ENCODE data around the gene SLC26A1.

Gene SLC26A1

DNA sequence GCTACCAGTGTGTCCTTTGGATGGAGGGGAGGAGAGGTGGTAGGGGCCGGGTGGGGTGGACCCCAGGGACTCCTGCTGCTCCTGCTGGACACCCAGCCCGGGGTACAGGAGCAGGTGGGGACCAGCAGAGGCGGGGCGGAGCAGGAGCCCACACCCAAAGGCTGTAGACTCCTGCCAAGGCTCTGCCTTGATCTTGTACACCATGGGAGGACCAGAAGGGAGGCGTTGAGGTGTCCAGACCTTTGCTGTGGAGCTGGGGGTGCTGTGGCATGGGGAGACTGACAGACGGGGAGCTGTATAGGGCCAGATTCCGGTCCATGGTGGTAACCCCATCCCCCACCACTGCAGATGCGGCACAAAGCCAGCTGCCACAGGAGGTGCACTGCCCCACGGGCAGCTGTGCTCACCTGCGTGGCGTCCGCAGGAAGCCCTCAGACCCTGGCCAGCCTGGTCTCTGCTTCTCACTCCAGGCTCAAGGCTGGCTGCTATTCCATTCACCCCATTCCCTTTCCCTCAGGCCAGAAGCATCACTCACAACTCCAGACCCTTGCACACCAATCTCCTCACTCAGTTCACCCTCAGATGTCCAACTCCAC is 5.0 kb upstream of the SLC26A1 start:
- DNase-seq (ENCODE audit: low spot score): no peak

DNA sequence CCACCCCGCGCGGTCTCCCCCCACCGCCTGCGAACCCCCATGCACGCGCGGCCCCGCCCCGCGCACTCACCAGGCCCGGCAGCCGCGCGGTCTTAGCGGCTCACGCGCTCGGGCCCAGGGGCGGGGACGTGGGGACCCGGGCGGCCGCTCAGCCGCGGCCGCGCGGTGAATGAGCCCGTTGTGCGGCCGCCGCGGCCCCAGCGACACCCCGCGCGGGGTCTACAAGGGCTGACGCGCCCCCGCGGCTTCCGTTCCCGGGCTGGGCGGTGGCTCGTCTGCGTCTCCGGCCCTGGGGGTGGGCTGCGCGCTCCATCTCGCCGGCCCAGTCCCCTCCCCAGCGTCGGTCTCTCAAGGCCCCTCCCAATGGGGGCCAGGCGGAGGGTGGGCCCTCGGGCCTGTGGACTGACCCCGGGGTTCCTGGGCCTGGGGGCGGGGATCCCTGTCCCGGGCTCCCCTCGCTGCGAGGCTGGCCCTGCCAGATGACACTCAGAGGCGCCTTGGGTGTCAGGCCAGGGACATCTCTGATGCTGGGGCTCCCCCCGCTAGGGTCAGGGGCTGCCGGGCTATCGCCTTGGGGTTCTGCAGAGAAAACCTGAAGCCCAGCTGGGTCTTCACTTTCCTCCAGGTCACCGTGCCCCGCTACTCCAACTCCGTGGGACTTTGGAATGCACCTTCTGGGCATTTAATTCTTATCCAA is 4.3 kb upstream of the SLC26A1 start:
- DNase-seq (ENCODE audit: low spot score): no peak

DNA sequence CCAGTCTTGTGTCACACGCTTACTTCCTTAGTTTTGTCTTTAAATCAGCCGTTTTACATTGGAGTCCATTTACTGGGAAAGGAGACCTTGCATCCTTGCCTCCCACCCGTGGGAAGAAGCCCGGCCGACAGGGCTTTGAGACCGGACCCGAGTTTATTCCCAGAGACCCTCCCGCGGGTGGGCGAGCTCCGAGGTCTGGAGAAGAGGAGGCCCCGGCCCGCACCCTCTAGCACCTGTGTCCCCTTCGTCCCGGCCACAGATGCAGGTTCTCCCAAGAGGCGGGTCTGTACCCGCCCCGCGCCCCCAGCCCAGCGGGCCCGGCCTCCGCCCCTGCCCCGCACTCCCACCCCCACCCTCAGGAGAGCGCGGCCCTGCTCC is 3.8 kb upstream of the SLC26A1 start:
- DNase-seq (ENCODE audit: low spot score): no peak

DNA sequence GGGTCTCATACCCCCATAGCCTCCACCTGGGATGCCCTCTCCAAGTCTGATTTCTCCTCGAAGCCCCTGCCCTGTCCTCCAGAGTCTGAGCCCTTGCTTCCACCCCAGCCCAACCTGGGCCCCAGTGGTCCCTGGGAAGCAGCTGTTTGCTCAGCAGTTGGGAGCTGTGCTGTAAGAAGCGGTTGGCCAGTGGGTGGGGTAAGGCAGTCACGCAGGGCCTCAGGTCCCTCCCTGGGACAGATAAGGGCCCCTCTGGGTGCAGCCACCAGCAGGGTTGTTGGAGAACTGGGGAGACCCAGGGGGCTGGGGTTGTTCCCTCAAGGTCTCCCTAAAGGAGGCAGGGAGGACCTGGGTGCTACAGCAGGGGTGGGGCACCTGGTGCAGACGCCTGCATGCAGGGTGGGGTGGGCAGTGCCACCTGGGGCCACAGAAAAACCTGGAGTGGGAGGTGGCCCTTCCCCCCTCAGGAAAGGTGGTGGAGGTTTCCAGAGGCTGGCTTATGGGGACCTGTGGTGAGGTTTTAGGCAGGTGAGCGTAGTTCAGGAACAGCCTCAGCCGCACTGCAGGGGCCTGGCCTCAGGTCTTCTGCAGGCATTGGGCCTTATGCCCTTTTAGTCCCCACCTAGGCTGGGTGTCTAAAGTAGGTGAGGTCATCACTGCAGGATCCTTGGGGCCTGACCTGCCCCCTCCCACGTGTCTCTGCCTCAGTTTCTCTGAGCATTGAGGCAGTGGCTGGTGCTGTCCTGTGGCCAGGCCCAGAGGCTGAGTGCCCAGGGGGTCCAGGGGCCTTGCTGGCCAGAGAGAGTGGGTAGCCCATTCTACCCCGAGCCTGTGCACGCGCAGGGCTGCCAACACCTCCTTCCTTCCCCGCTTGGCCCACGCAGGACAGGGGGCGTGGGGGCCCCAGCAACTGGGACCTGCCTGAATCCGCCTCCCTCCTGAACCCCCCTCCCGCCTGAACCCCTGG is 3.1 kb upstream of the SLC26A1 start:
- DNase-seq (ENCODE audit: low spot score): no peak

DNA sequence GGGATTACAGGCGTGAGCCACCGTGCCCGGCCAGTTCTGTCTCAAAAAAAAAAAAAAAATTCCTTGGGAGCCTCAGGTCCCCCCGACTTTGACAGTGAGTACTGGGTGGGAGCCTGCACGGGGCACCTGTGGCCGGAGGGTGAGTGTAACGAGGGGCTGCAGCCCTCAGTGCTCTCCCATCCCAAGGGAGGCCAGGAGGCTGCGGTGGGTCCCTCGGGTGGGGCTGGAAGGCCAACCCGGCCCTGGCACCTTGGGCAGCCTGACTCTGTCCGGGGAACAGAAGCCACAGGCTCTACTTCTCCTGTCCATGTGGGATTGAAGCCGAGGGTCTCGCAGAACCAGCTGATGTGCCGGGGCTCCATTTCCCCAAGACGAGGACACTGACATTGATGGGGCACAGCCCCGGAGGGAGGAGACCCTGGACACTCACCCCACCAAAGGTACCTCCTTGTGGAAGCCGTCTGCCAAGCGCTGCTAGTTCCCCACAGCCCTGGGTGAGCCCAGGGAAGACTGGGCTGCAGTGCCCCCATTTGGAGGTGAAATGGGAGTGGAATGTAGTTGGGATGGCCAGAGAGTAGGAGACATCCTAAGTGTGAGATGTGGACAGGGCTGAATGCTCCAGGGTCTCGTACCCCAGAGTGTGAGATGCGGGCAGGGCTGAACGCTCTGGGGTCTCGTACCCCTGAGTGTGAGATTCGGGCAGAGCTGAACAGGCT is 2.3 kb upstream of the SLC26A1 start:
- no peak for DNase-seq (ENCODE audit: low spot score)

DNA sequence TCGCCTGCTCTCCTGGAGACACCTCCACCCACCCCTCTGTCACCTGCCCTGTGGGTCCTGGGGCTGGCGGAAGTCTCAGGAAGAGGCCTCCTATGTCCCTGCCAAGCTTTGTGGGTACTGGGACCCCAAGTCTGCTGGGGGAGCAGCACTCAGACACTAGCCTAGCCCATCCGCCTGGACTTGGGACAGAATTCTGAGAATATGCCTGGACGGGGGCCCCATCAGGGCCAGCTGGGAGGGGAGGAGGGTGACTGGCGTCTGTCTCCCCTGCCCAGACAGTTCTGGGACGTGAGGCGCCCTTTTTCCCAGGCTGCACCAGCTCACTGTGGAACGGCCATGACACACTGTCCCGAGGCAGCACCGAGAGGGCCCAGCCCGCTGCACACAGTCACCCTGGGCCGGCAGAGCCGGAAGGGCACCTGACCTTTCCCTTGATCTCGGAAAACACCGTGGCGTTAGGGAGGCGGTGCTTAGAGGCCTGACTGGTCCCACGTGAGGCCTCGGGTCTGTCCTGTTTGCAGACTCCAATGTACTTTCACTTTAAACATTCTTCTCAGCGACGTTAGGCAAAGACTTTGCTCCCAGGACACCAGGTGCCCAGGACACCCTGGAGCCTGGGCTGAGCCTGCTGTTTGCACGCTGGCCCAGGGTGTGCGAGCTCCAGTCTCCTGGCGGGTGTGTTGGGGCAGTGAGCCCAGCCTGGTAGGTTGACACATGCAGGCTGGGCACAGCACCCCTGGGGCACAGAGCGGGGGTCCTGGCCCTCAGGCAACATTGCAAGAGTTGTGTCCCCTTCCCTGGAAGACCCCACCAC is 700 bp downstream of the SLC26A1 start:
- no peak for DNase-seq (ENCODE audit: low spot score)

DNA sequence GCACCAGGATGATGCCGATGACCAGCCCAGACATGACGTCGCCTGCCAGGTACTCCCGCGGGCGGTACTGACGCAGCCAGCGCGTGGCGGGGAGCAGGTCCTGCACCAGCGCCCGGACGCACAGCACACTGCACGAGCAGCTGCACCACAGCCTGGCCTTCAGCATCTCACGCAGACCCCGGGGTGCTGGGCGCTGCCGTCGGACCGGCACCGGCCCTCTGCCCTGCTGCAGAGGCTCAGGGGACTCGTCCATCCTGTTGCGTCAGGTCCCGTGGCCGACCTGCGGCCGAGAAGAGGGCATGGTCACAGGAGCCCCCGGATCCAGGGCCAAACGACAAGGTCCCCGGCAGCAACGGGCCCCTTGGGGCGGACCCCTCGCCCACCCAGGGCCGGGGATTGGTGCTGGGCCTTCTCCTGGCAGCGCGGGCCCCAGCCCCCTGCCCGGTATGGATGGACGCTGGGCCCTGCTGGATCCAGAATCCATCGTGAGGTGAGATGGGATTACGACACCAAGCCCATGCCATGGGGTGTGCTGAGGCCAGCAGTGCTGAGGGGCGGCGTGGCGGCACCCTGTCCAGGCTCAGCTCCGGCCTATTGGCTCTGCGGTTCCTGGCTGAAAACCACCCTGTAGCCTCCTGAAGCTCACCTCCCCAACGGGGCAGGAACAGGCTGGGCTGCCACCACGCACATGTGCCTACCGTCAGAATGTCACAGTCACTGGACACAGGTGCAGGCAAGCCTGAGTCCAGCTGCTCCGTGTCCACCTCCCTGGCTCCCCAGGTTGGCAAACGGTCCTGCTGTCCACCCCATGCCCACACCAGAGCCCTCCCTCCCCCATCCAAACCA is 1.5 kb downstream of the SLC26A1 start:
- no peak for DNase-seq (ENCODE audit: low spot score)

DNA sequence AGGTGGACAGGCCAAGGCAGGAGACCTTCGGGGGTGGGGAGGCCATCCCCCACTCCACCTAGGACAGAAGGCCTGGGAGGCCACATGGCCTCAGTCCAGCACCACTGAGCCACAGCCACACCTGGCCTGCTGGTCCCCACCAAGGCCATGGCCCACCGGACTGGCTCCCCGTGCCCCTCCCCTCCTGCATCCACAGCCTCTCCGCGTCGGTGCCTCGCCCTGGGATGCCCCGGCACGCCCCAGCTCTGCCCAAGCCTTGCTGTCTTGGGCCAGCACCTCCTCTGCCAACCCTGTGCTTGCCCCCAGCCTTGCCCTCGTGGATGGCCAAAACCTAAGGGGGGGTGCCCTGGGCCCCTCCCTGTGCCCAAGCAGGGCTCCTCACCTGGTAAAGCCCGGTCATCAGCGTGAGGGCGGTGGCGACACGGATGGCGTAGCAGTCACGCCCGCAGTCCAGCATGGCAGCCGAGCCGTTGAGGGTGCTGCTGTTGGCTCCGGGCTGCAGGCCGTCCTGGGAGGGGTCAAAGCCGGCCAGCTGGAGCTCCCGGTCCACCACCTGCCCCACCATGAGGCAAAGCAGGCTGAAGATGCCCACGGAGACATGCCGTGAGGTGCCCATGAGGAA is 2.3 kb downstream of the SLC26A1 start:
- DNase-seq (ENCODE audit: low spot score): no peak

DNA sequence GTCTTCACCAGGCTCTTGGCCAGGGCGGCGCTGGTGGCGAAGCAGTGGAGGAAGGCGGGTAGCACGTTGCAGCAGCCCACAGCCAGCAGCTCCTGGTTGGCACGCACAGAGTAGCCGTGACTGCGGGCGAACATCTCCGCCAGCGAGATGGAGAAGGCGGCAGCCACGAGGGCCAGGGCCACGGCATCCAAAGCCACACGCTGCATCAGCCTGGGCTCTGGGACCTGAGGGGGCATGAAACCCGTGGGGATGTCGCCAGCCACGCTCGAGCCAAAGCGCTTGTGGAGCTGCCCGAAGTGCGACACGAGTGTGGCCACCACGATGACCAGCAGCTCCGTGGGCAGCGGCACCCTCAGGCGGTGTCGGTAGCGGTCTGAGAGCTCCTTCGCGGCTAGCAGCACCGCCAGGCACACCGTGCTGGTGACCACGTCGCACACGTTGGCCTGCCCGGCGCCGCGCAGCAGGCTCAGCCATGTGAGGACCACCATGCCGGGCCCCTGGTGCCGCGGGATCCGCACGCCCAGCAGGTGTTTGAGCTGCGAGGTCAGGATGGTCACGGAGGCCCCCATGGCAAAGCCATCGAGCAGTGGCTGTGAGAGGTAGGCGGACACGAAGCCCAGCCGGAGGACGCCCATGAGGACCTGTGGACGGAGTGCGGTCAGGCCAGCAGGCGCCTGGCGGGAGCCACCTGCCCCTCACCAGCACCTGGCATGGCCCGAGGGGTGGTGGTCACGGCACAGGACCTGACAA is 3.3 kb downstream of the SLC26A1 start:
- DNase-seq (ENCODE audit: low spot score): no peak

DNA sequence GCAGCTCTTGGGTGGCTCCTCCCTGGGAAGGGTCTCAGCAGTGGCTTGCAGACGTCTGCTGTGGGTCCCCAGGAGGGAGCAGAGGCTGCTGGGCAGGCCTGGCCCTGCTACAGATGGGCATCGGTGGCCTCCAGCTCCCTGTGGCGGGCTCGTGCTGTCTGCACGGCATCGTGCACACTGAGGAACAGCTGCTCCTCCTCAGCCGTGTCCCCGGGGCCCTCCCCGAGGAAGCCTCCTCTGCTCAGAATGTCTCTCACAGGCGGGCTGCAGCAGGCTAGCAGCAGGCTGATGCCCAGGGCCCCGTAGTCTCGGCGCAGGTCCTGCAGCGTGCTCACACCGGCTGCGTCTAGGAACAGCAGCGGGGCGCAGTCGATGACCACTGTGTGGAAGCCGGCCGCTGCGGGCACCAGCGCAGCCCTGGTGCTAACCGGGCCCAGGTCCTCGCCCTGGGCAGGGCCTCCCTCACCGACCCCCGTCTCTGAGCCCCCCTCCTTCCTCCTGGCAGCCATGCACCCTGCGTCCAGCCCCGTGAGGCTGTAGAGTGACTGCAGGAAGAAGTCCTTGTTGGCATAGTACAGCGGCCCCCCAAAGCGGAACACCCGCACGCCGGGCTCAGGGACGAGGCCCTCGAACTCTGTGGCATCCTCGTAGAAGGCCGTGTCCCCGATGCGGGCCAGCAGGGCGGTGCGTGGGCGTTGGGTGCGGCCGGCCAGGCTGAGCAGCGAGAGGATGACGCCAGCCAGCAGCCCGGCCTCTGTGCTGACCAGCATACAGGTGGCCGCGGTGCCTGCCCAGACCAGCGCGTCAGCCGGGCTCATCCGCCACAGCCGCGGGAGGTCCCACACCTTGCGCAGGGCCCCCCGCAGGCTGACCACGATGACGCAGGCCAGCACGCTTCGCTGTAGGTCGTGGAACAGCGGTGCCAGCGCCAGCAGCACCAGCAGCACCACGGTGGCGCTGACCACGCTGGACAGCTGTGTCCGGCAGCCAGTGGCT is 4.2 kb downstream of the SLC26A1 start:
- no peak for DNase-seq (ENCODE audit: low spot score)

DNA sequence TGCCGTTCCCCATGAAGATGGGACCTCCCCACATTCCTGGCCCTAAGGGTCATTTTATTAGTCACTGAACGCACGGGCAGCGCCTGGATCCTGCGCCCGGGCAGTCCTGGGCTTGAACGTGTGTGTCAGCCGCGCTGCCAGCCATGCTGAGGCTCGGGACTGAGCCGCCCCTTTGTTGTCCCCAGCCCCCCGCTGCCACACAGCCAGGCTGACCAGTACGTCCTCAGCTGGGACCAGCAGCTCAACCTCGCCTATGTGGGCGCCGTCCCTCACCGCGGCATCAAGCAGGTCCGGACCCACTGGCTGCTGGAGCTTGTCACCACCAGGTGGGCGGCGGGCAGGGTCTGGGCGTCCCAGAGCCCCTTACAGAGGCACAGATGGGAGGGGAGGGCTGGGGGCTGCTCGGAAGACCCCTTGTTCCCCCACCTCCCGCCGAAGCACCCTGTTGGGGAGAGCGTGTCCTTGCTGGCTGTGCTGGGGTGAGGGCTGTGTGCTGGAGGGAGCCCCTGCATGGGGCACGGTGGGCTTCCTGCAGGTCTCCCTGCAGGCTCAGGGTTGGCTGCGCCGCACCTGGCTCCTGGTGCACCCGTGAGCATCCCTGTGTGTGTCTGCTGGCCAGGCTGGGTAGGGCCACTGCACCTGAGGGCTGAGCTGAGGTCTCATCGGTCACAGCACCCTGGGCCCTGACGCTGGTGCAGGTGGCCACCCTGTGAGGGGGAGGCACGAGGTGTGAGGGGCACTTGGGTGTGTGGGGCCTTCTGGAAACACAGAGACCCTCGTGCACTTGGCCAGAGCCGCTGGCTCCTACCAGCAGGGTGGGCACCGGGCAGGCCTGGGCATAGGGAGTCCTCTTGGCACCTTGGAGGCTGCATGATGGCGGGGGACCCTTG is 5.3 kb downstream of the SLC26A1 start:
- no peak for DNase-seq (ENCODE audit: low spot score)

DNA sequence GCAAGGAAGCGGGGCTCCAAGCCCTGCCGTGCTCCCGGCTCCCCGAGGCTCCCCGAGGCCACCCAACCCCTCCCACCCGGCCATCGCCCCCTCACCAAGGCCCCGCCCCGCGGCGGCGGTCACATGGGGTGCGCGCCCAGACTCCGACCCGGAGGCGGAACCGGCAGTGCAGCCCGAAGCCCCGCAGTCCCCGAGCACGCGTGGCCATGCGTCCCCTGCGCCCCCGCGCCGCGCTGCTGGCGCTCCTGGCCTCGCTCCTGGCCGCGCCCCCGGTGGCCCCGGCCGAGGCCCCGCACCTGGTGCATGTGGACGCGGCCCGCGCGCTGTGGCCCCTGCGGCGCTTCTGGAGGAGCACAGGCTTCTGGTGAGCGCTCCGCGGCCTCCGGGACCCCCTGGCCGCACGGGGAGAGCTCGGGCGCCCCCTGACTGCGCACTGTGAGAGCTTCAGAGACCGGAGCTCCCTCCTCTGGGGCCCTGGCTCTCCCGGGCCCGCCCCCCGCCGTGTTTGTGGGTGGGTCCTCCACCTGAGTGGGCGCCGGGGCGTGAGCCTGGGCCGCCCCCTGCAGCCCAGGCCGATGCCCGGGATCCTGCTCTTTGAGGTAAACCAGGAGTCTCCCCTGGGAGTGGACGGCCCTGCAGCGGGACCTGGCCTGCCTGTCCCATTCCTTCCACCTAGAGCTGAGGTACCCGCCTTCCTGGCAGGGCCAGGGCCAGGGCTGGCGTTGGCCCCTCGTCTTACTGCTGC is 6.2 kb downstream of the SLC26A1 start, which contains the start of gene IDUA:
Gene IDUA, plus strand, starts transcription at position 166 of the 745 bp plus-strand sequence. Its CDS starts 41 bp downstream, at position 207.
- DNase-seq (ENCODE audit: low spot score): peak; percentile 90

DNA sequence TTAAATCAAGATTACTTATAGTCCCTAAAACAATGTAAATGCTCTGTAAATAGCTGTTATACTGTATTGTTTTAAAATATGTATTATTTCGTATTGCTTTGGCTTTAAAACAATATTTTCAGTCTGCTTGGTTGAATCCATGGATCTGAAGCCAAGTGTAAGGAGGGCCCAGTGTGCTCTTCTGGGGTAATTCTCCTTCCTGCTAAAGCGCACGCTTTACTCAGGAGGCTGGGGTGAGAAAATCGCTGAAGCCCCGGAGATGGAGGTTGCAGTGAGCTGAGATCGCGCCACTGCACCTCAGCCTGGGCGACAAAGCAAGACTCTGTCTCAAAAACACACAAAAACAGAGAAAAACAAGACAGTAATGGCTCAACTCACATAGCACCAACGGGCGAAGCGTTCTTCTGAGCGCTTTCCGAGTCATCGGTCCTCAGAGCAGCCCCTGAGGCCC is 6.8 kb downstream of the SLC26A1 start:
- DNase-seq (ENCODE audit: low spot score): no peak

DNA sequence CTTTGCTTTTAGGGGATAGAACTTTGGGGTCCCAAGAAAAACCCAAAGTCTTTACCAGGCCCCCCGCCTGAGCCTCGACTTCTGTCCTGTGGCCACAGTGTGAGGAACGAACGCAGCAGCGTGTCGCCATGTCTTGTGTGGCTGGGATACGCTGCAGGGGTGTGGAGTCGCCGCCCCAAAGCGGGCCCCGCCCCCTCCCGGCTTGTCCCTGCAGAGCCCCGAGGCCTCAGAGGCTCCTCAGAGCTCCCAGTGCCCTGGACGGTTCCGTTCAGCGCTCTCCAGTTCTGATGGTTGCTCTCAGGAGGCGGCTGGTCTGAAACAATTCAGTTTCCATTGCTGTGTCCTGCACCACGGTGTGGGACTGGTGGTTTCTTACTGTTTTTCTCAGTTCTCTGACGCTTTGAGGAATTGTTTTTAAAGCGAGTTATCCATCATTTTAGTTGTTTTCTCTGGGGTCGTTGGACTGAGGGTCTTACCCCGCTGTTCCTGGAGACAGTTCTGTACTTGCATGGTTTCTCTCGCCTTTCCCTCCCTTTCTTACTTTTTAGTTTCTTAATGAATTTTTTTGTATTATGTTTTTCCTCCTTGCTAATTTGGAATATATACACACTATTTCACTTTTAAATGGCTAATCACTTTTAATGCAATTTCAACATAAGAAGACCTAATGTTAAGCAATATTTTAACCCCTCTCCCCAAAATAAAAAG is 7.9 kb downstream of the SLC26A1 start:
- DNase-seq (ENCODE audit: low spot score): no peak

DNA sequence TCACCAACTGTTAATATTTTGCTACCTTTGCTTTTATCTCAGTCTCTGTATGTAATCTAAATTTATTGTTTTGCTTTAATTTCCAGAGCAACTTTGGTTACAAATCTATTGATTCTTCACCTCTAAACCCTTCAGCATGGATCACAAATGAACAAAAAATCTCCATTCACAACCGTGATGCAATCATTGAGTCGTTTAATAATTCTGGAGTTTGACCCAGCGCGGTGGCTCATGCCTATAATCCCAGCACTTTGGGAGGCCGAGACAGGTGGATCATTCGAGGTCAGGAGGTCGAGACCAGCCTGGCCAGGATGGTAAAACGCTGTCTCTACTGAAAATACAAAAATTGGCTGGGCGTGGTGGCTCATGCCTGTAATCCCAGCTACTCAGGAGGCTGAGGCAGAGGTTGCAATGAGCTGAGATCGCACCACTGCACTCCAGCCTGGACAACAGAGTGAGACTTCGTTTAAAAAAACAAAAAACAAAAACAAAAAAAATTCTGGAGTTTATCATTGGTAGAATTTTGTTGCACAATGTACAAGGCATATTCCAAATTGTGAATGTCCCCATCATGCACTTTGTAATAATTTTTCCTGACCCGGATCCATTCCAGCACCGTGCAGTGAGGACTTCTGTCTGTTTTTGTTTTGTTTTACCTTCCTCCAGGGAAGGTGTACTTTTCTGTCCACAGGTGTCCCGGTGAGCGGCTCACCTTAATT is 8.7 kb downstream of the SLC26A1 start:
- DNase-seq (ENCODE audit: low spot score): no peak

Measured in left forelimb (tissue), 1 donor.